ENCODE results near the gene PSMA2.

GRCh38 chr7:42959549-42959948, 27.6 kb upstream of the PSMA2 start:
- TF ChIP-seq EZH2 (IDR thresholded peaks at IDR 0.05; ENCODE audit: low read depth) (no peak), CTCF (conservative IDR thresholded peaks at IDR 0.05) (no peak)

Measured in PC-9 (cell line).